Femur (tissue), 1 donor: ENCODE results near the gene SLC2A10.

ENCODE experiments used
- DNase-seq: peaks from one replicate; pipeline ENCODE4 v3.0.0-alpha.2; 2017

SLC2A10 gene

DNA sequence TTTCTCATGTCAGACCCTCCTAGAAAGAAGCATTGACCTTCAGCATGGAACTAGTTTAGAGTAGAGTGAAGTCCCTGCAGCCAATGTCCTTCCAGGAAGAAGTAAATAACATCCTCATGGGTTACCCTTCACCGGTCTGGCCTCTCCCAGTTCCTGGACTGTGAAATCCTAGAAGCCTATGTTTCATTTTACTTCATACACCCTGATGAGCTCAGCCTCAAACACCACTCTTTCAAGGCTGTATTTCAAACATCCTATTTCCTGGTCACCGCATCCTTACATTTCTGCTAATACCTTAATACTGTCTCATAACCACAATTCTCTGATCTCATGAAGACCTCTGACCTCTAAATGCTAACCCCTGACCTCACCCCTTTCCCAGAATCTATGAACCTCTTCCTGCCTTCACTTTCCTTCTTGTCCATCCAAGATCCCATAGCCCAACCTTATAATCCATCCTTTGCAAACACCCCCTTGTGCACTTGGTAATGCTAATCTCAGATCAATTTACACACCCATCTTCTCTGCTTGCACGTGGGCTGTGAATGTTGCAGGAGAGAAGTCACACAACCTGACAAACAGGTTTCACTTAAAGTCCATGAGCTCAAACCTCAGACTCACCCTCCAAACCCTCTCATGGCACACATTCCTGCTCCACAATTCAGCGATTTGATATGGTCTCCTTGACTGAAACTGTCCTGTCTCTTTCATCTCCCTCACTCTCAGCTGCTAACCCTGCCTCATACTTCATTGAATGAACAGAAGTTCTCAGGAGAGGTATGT, 30.2 kb downstream of the SLC2A10 start:
- DNase-seq: no peak

DNA sequence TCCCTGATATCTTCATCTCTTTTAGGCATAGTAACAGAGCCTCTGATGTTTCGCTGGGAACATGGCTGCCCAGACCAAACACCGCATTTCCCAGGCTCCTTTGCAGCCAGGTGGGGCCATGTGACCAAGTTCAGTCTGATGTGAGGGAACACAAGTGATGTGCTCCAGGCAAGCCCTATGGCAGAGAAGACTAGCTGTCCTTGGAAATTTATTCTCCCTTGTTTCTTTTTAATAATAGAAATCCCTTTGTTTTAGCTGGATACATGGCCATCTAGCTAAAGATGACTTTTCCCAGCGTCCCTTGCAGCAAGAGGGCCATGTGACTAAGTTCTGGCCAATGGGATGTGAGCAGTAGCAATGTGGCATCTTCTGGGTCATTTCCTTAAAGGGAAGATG, 30.8 kb downstream of the SLC2A10 start:
- DNase-seq: no peak

DNA sequence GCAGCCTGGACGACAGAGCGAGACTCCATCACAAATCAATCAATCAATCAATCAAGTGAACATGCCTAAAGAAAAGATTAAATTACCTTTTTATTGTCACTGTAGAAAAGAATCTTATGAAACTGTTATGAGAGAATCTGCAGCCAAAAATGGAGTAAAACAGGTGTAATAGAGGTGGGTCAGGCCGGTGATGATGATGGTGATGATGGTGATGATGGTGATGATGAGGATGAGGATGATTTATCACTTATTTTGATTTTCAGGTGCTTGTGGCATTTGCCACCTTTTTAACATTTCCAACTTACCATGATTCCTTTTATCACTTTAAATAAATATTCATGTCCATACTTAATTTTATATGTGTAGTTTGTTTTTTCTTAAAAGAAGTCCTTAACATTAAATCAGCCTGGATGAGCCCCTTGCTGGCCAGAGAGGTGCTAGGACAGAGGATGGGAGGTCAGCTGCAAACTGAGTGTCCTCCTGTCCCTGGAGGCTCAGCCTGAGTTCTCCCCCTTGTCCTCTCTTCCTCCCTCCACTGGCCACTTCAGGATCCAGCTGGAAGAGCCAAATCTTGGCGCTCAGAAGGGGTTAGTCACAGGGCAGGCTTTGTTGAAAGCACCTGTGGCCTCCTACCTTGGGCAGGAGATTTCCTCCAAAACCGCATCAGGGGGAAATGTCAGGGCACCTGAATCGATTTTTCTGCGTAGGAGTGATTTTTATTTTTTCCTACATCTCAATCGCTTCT, 32.6 kb downstream of the SLC2A10 start:
- DNase-seq: no peak

DNA sequence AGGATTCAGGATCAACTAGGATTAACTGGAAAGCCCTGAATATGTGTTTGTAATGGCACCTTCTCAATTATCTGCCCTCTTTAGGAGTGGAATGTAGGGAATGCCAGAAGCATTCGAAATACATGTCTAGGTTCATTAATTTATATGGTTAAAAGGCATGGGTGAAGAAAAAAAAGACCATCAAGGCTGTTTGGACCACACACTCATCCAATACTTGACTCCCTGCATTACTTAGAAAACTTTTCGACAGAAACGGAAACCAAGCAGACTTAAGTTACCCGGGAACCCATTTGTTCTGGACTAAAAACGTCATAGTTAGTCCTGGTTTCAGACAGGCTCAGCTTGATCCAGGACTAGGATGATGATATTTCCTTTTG, 33.2 kb downstream of the SLC2A10 start:
- DNase-seq: no peak

DNA sequence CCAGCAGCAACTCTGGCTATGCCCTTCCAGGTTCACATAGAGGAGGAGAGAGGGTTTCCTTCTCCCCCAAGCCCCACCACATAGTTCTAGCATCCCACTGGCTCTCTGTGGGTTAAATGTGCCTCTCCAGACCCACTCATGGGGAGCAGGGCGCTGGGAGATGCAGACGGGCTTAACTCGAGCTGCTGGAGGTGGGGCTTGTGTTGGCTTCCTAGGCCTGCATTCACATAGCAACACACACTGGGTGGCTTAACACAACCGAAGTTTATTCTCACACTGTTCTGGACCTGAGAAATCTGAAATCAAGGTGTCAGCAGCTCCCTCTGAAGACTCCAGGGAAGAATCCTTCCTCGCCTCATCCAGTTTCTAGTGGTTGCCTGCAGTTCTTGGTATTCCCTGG, 33.6 kb downstream of the SLC2A10 start:
- no peak for DNase-seq

DNA sequence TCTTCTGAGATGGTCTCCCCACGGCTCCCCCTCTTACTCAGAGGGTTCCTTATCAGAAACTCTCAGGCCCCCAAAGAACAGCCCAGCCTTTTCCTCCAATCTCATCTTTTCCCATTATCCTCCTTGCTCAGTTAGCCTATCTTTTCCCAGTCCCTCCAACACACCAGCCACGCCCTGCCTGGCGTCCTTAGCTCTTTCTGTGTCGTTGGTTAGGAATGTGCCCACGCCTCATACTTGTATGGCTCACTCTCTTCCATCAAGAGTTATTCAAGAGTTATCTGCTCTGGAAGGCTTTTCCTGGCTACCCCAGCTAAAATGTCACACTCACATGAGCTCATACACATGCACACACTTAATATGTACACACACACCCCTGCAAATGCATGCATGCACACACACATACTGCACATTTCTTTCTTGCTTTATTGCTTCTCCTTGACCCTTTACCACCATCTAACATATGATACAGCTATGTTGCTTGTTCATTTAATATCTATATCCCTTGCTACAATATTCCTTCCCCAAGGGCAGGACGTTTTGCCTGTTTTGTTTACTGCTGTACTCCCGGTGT, 37.6 kb downstream of the SLC2A10 start:
- no peak for DNase-seq

DNA sequence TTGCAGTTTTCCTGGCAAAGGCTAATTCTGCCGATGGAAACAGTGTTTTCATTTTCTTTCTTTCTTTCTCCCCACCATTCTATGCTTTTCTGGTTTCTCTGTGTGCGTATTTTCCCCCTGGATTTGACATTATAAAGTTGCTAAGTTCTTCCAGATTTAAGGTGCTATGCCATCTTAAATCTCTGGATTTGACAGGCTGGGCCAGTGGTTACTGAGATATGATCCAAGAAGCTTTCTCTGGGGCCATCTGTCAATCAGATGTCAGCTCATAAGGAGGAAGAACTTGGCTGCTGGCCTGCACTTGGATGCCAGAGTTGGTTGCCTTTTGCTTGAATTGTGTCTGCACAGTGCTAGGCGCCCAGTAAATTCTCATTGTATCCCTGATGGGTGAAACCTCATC, 39.7 kb downstream of the SLC2A10 start:
- DNase-seq: no peak

DNA sequence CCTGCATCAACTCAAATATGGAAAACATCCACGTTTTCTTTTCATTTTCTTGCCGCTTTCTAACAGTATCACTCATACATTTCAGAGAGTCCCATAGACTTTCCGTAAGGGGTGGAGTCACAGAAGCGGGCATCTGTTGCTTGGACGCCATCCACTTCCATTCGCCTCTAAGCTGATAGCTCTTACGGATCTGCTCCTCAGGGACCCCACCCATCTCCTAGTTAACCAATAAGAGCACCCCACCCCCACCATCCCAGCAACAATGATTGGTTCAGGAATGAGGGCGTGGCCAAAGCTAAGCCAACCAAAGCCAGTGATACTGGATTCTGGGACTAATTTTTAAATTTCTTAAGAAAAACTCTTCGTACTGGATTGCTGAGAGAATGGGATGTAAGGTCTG, 42.4 kb downstream of the SLC2A10 start:
- DNase-seq: no peak

DNA sequence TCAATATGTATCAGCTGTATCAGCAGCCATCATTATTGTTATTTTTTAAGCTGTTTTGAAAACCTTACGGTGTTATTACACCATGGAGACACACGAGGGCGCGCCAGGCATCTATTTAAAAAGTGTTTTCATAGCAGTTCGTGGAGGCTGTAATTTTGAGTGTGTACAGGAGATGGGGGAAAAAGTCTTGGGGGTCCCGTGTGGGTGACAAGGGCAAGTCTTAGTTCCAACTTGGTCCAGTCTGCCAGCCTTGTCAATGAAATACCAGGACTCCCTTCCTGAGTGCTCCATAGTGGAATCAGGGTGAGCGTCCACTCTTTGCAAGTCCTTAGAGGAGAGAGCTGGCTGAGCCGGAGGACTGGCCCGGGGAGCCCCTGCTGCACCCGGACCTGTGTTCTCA, 43.3 kb downstream of the SLC2A10 start:
- DNase-seq: peak; percentile 76

DNA sequence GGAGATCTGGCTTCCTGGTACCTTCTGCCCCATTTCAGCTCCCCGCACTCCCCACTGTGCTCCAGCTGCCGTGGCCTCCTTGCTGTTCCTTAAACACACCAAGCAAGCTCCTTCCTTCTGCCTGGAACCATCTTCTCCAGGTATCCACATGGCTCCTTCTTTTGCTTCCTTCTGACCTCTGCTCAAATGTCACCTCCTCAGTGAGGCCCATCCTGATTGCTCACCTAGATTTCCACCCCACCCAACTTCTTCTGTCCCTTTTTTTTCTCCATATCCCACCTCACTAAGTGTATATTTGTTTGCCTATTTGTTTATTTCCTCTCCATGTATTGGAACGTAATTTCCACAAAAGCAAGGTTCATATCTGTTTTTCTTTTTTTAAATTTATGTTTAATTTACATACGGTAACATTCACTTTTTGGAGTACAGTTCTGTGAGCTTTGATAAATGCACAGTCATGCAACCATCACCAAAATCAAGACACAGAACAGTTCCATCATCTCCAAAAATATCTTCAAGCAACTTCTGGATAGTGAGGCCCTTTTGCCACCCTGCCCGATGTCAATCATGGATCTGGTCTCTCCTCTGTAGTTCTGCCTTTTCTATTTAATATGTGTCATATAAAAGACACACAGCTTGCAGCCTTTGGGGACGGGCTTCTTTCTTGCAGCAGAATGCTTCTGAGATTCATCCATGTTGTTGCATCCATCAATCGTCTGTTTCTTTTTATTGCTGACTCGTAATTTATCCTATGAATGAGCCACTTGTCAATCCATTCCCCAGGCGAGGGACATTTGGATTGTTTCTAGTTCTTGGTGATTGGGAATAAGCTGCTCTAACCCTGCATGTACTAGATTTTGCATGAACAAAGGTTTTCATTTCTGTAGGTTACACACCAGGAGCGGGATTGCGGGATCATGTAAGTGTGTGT, 46.3 kb downstream of the SLC2A10 start:
- no peak for DNase-seq

DNA sequence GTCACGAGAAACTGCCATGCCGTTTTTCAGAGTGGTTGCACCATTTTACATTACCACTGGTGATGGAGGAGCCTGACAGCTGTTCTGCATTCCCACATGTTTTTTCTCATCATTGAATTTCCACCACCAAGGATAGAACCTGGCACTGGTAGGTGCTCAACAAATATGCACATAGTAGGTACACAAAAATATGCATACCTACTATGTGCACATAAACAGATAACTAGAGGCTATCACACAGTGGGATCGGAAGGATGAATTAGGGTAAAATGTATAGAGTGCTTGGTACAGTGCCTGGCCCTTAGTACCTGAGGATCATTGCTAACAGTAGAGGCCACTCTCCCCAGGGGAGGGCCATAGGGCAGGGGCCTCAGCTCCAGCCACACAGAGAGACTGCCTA, 47.0 kb downstream of the SLC2A10 start:
- no peak for DNase-seq

DNA sequence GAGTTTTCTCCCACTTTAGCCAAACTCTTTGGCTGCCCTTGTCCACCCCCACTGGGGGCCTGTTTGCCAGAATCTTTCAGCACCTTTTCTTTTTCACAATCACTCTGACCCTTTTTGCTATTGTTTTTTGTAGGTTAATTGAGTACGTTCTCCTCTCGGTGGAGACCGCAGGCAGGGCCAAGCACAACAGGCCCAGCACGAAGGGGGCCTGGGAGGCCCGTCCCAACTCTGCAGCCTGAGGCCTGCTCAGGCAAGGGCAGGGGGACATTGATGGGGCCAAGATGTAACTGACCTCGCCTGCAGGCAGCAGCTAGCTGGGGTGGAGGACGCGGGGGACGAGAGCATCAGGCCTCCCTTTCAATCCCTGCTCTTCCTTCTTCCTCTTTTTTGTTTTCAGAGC, 47.7 kb downstream of the SLC2A10 start:
- DNase-seq: no peak

DNA sequence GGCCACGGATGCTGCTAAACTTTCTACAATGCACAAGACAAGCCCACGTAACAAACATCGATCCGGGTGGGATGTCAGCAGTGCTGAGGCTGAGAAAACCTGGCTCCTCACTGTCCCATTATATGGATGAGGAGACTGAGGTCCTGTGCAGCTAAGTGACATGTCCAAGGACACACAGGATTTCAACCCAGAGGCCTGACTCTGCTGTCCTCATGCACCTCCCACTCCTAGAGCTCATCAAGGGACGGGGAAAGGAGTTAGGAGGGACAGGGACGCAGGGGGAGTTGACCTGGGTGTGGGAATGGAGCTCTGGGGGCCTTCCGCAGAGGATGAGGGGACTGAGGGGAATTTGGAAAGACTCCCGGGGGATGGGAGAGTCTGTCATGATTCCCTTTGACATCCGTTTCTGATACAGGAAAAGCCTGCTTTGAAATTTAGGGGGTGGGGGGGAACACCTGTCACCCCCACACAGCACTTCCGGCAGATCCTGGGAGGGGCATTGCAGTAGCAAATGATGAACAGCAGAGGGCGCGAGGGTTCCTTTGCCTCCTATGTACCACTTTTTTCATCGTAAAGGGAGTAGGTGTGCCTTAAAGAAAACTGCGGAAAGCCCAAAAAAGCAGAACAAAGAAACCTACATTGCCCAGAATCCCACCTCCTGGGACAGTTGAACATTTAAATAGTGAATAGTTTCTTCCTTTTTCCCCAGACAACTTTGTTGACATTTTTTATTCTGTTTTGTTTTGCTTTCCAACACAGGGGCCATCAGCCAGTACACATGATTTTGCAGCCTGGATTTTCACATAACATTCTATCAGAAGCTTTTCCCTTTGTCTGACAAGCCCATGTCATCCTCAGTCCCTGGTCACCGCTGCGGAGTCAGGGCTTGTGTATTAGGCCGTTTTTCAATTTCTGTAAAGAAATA, 48.6 kb downstream of the SLC2A10 start:
- peak; percentile 73 for DNase-seq

DNA sequence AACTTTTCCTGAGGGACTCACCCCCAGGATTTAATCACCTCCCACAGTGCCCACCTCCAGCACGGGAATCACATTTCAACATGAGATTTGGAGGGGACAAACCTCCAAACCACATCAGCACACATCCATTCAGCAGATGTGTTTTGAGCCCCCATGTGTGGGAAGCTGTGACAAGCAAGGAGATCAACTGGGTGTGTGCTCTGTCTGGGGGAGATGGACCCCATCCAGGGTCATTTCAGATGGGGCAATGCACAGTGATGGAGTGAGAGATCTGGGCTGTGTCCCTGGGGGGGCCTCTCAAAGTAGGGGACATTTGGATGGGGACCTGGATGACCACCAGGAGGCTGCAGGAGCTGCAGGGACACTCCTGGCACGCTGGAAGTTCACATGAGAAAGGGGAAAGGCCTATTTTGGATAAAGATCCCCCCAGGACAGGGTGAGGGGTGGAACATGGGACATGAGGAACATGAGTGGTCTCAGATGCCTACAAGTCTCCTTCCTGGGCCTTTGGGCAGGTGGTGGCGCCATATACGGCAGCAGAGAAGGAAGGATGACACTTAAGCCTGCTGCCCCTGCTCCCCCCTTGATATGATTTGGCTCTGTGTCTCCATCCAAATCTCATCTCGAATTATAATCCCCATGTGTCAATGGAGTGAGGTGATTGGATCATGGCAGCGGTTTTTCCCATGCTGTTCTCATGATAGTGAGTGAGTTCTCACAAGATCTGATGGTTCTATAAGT, 49.6 kb downstream of the SLC2A10 start:
- no peak for DNase-seq

DNA sequence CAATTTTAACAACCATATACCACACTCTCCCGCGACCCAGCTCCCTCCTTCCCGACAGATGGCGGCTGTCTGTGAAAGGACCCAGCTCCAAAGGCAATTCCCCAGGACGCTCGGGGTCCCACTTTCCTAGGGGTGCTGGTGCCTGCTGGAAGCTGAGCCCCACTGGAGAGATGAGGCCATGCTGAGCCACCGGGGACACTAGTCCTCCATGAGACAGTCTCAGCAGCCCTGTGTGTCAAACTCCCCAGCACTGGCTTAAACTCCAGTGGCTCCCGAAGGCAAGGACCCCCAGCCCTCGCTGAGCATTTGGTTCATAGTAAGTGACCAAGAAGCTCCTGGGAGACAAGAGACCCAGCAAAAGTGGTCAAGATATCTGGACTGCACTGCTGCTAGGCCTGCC, 52.1 kb downstream of the SLC2A10 start:
- DNase-seq: no peak

DNA sequence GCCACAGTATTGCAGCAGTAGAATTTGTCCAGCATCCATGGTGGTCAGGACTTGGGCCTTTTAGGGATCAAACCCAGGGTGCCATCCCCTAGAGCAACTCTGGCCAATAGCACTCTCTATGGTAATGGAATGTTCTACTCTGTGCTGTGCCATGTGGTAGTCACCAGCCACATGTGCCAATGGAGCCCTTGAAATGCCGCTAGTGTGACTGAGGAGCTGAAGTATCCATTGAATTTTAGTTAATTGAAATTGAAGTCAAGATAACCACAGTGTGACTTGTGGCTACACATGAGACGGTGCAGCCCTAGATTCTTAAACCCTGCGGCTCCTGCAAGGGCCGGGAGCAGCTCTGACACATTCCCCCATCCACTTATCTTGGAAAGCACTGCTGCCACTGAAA, 54.6 kb downstream of the SLC2A10 start:
- no peak for DNase-seq

DNA sequence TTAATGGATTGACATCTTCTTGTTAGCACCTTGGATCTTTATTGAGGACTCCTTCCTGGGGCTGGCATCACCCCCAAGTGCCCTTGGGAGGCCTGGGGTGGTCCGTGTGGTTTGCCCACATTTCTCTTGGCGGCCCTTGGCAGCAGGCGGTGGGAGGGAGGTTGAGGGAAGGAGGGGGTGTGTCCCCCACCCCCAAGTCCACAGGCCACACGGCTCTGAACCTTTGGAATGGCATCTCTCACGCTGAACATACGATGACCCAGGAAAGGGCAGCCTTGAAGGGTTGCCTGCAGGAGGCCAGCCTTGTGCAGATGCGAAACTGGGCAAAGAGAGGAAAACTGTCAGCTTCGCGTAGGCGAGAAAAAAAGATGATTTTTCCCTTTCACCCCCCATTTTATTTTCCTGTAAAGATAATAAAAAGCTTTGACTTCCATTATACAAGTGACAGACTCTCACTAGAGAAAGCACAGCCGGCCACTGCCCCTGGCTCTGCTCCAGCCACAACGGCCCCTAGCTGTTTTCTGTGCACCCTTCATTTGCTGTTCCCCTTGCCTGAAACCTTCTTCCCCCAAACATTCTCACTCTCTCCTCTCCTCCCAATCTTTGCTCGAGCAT, 56.2 kb downstream of the SLC2A10 start:
- no peak for DNase-seq

DNA sequence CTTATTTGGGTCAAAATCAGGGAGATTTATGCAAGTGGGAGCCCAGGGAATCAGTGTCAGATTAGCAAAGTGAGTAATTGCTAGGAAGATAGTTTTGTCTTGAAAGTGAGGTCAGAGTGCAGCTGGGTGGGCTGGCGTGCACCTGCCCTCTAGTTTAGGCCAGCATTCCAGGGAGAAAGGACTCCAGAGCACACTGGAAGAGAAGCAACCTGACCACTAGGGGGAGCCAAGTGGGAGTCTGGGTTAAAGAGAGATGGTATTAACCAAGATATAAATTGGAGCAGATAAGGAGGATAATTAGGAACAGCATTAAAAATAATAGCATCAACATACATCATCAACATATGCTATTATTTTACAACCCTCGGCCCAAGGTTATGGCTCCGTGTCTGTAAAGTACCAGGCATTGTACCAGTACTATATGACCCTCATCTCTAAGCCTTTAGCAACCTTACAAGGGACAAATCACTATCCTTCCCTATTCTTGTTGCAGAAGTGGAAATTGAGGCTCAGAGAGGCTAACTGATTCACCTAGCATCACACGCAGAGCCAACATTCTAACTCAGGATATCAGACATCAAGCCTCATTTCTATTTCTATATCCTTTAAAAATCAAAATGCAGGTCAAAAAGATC, 57.8 kb downstream of the SLC2A10 start:
- DNase-seq: no peak

DNA sequence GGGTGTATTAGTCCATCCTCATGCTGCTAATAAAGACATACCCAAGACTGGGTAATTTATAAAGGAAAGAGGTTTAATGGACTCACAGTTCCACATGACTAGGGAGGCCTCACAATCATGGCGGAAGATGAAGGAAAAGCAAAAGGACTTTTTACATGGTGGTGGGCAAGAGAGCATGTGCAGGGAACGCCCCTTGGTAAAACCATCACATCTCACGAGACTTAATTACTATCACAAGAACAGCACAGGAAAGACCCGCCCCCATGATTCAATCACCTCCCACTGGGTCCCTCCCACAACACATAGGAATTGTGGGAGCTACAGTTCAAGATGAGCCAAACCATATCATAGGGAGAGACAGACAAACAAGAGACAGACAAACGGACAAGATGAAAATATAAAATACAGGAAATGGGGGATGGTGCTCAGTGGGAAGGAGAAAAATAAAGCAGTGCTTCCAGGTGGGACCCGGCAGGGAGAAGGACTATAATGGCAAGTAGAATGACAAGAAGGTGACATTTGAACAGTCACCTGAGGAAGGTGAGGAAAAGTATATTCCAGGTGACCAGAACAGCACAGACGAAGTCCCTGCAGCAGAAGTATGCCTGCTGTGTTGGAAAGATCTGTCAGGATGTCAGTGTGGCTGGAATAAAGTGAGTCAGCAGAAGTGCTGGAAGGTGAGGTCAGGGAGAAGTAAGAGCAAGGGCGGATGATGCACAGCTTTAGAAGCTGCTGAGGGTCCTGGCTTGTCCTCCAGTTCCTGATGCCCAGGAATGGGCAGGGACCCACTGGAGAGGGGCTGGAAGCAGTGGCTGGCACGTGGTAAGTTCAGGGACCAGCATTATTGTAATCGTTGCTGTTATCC, 61.1 kb downstream of the SLC2A10 start:
- no peak for DNase-seq
